Glutamatergic neuron (in vitro differentiated cells): ENCODE measurements around the gene GRB14. TPM values are rescaled to one million over a fixed set of nuclear protein-coding genes. Genes with fewer than 3 reads are reported as not detected.

ENCODE experiments used
- DNase-seq: peaks from one replicate; pipeline ENCODE4 v3.0.0; 2022
- H3K27ac Mint-ChIP-seq: one replicate; pipeline ENCODE4 v1.8.0; 2020; ENCODE audit warnings: mild to moderate bottlenecking, mixed read lengths, inconsistent platforms; ENCODE audit not compliant: unreplicated experiment
- H3K27me3 Mint-ChIP-seq: one replicate; pipeline ENCODE4 v1.8.0; 2020; ENCODE audit warnings: mild to moderate bottlenecking, moderate library complexity, mixed read lengths, inconsistent platforms; ENCODE audit not compliant: unreplicated experiment
- H3K36me3 Mint-ChIP-seq: one replicate; pipeline ENCODE4 v1.8.0; 2020; ENCODE audit warnings: mild to moderate bottlenecking, mixed read lengths, inconsistent platforms; ENCODE audit not compliant: unreplicated experiment
- H3K4me1 Mint-ChIP-seq: one replicate; pipeline ENCODE4 v1.8.0; 2020; ENCODE audit warnings: mild to moderate bottlenecking, low read depth, mixed read lengths, inconsistent platforms; ENCODE audit not compliant: unreplicated experiment
- H3K4me3 Mint-ChIP-seq: one replicate; pipeline ENCODE4 v1.8.0; 2020; ENCODE audit warnings: mild to moderate bottlenecking, mixed read lengths, inconsistent platforms; ENCODE audit not compliant: unreplicated experiment
- H3K9me3 Mint-ChIP-seq: one replicate; pipeline ENCODE4 v1.8.0; 2020; ENCODE audit warnings: mild to moderate bottlenecking, moderate library complexity, mixed read lengths, inconsistent platforms; ENCODE audit not compliant: unreplicated experiment
- CTCF ChIP-seq: fragments of 200-600 bp; sonication (generic); IDR thresholded peaks from one replicate; pipeline ENCODE4 v1.5.0; 2021; ENCODE audit not compliant: partially characterized antibody, unreplicated experiment
- total RNA-seq: library from RNA; stranded (reverse); fragmentation: NEBNext Ultra II Directional; extraction: Animal tissue kit (Norgen Biotek cat#: 25700); gene quantifications from one replicate; pipeline ENCODE4 v1.2.1, GENCODE V29; 2021; ENCODE audit not compliant: unreplicated experiment

The GRB14 gene
- total RNA-seq, 1 donor from 2014 or later, result 0.83 TPM

- H3K9me3 Mint-ChIP-seq, result no peaks in the 10 kb centered on the region
- H3K27ac Mint-ChIP-seq, result no peak overlapping the region
- peaks cover 3% of the 10 kb centered on the region for H3K4me1 Mint-ChIP-seq
- no peak overlapping the region for H3K4me3 Mint-ChIP-seq
- DNase-seq, result no peak
- no peaks in the 10 kb centered on the region for H3K36me3 Mint-ChIP-seq
- no peaks in the 10 kb centered on the region for H3K27me3 Mint-ChIP-seq
- no peak for TF ChIP-seq CTCF
Observed at GRCh38 chr2:164561991-164562390, 59.3 kb downstream of the GRB14 start.

- no peak overlapping the region for H3K27ac Mint-ChIP-seq
- TF ChIP-seq CTCF, result no peak
- no peaks in the 10 kb centered on the region for H3K9me3 Mint-ChIP-seq
- H3K4me3 Mint-ChIP-seq, result no peak overlapping the region
- DNase-seq, result no peak
- no peaks in the 10 kb centered on the region for H3K36me3 Mint-ChIP-seq
- H3K4me1 Mint-ChIP-seq, result peaks cover 3% of the 10 kb centered on the region
- H3K27me3 Mint-ChIP-seq, result no peaks in the 10 kb centered on the region
Observed at GRCh38 chr2:164561416-164561815, 59.9 kb downstream of the GRB14 start.

GRCh38 chr2:164560902-164561301 lies 60.4 kb downstream of the GRB14 start:
- no peak for DNase-seq
- Mint-ChIP-seq H3K36me3 (no peaks in the 10 kb centered on the region), H3K4me1 (peaks cover 3% of the 10 kb centered on the region), H3K27me3 (no peaks in the 10 kb centered on the region), H3K27ac (no peak overlapping the region), H3K4me3 (no peak overlapping the region), H3K9me3 (no peaks in the 10 kb centered on the region)
- no peak for TF ChIP-seq CTCF

- Mint-ChIP-seq H3K36me3 (no peaks in the 10 kb centered on the region), H3K4me1 (peaks cover 3% of the 10 kb centered on the region), H3K9me3 (no peaks in the 10 kb centered on the region), H3K4me3 (no peak overlapping the region), H3K27ac (no peak overlapping the region), H3K27me3 (no peaks in the 10 kb centered on the region)
- peak; percentile 78 for TF ChIP-seq CTCF
- DNase-seq, result no peak
Observed at GRCh38 chr2:164560181-164560792, 61.0 kb downstream of the GRB14 start.

- H3K9me3 Mint-ChIP-seq, result no peaks in the 10 kb centered on the region
- no peaks in the 10 kb centered on the region for H3K27me3 Mint-ChIP-seq
- DNase-seq, result no peak
- no peaks in the 10 kb centered on the region for H3K36me3 Mint-ChIP-seq
- no peak overlapping the region for H3K4me3 Mint-ChIP-seq
- H3K27ac Mint-ChIP-seq, result no peak overlapping the region
- no peaks in the 10 kb centered on the region for H3K4me1 Mint-ChIP-seq
- no peak for TF ChIP-seq CTCF
Observed at GRCh38 chr2:164558450-164558849, 62.8 kb downstream of the GRB14 start.
